ENCODE measurements around the gene CASTOR2. TPM values are rescaled to one million over a fixed set of nuclear protein-coding genes. Genes with fewer than 3 reads are reported as not detected.

CASTOR2 gene
- total and polyA plus RNA-seq, 7 donors, result 2.9 to 255 (median 131) TPM

DNA sequence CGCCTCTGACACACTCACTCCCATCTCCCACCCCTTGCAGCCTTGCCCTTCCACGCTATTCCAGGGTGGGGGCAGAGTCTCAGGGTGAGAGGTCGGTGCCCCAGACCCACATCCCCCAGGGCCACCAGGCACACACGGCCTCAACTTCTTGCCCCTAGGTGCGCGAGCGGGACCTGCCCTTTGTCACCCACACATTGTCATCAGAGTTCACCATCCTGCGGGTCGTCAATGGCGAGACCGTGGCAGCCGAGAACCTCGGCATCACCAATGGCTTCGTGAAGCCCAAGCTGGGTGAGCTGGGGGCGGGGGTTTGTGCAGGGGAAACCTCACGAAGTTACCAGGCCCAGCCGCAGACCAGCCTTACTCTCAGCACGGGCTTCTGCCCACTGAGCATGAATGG is 53.3 kb downstream of the CASTOR2 start:
- Histone ChIP-seq H3K9me3 (no peaks in the 10 kb centered on the region), H3K27ac (no peak overlapping the region), H3K4me1 (no peaks in the 10 kb centered on the region), H3K4me3 (no peak overlapping the region), H3K36me3 (ENCODE audit: insufficient read depth in 1 of 2, low read depth in 1 of 2) (peaks cover 0 to 81% of the 10 kb centered on the region in 2 donors), H3K27me3 (ENCODE audit: insufficient read depth in 3 of 3, low read length in 2 of 3) (no peaks in the 10 kb centered on the region)
- TF ChIP-seq, protein P1, sequence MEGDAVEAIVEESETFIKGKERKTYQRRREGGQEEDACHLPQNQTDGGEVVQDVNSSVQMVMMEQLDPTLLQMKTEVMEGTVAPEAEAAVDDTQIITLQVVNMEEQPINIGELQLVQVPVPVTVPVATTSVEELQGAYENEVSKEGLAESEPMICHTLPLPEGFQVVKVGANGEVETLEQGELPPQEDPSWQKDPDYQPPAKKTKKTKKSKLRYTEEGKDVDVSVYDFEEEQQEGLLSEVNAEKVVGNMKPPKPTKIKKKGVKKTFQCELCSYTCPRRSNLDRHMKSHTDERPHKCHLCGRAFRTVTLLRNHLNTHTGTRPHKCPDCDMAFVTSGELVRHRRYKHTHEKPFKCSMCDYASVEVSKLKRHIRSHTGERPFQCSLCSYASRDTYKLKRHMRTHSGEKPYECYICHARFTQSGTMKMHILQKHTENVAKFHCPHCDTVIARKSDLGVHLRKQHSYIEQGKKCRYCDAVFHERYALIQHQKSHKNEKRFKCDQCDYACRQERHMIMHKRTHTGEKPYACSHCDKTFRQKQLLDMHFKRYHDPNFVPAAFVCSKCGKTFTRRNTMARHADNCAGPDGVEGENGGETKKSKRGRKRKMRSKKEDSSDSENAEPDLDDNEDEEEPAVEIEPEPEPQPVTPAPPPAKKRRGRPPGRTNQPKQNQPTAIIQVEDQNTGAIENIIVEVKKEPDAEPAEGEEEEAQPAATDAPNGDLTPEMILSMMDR (IDR thresholded peaks at IDR 0.05), result no peak
- intact Hi-C loops (cut with DNase I), result no loop called here
- no peak for DNase-seq
- WGBS, 3 donors, result 91 to 93% (median 92%) methylated on average over 18 of the region's 18 CpGs
- ATAC-seq, result no peak

DNA sequence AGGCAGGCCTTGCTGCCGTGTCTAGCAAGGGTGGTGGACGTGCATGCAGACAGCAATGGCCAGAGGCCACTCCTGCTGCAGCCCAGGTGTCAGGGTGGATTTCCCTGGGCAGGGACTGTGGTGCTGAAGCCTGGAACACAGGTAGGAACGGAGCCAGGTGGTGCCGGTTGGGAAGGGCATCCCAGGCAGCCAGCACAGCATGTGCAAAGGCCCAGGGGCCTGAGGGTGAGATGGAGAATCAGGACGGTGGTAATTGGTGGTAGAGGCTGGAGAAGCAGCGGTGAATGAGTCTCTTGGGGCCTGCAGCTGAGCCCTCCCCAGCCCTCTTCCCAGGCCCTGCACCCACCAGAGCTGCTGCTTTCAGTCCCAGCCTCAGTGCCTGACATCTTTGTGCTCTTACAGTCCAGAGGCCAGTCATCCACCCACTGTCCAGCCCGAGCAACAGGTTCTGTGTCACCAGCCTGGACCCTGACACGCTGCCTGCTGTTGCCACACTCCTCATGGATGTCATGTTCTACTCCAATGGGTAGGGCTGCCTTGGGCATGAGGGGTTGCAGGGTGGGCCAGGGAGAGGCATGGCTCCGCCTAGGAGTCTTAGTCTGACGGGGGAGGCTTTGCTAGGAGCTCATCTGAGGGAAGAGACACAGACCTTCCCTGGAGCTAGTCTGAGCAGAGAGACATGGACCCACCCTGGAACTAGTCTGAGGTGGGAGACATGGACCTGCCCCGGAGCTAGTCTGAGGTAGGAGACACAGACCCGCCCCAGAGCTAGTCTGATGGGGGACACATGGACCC is 54.3 kb downstream of the CASTOR2 start:
- no peaks in the 10 kb centered on the region for H3K4me1 ChIP-seq
- no peak for DNase-seq
- H3K36me3 ChIP-seq (ENCODE audit: insufficient read depth in 1 of 2, low read depth in 1 of 2), result peaks cover 0 to 88% of the 10 kb centered on the region in 2 donors
- no peak overlapping the region for H3K4me3 ChIP-seq
- no peak for ATAC-seq
- TF ChIP-seq, protein P1 (IDR thresholded peaks at IDR 0.05), result no peak
- no peak overlapping the region for H3K27ac ChIP-seq
- H3K27me3 ChIP-seq (ENCODE audit: insufficient read depth in 3 of 3, low read length in 2 of 3), result no peaks in the 10 kb centered on the region
- 87 to 94% (median 90%) methylated on average over 11 to 12 of the region's 12 CpGs for WGBS, 3 donors
- H3K9me3 ChIP-seq, result no peaks in the 10 kb centered on the region
- intact Hi-C loops (cut with DNase I), result no loop called here

DNA sequence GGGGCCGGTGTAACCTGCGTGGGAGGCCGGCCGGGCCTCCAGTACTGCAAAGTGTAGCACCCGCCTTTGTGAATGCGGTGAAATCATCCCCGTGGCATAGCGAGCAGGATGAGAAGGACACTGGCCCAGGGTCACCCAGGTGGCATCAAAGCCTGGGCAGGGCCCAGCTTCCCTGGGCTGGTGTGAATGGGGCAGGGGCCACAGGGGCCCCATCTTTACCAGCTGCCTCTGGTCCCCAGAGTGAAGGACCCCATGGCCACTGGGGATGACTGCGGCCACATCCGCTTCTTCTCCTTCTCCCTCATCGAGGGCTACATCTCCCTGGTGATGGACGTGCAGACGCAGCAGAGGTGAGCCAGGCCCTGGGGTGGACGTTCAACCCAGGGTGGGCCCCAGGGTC is 55.3 kb downstream of the CASTOR2 start:
- WGBS, 3 donors, result 94 to 99% (median 98%) methylated on average over 12 to 14 of the region's 14 CpGs
- TF ChIP-seq, protein P1 (IDR thresholded peaks at IDR 0.05), result no peak
- H3K36me3 ChIP-seq (ENCODE audit: insufficient read depth in 1 of 2, low read depth in 1 of 2), result peaks cover 0 to 94% of the 10 kb centered on the region in 2 donors
- H3K4me3 ChIP-seq, result no peak overlapping the region
- H3K9me3 ChIP-seq, result no peaks in the 10 kb centered on the region
- ATAC-seq (no peak), DNase-seq (no peak)
- intact Hi-C loops (cut with DNase I), result no loop called here
- no peaks in the 10 kb centered on the region for H3K4me1 ChIP-seq
- H3K27me3 ChIP-seq (ENCODE audit: insufficient read depth in 3 of 3, low read length in 2 of 3), result no peaks in the 10 kb centered on the region
- H3K27ac ChIP-seq, result no peak overlapping the region

DNA sequence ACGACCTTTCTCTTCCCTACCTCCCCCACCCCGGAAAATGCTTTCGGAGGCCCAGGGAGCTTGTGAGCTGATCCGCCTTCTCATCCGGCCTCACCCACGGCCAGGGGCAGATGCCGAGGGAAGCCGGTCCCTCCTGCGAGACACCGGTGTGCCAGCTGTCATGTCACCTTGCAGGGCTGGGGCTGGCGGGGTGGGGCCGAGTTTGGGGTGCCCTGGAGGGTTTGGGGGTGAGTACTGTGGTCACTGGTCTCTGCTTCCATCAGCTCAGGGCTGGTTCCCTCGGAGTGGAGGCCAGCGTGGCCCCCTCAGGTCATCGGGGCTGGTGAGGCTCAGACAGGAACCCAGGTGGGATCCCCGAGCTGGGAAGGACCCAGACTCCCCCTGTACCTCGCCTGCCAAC is 60.4 kb downstream of the CASTOR2 start:
- no peaks in the 10 kb centered on the region for H3K27me3 ChIP-seq (ENCODE audit: insufficient read depth in 3 of 3, low read length in 2 of 3)
- no peak for DNase-seq
- intact Hi-C loops (cut with DNase I), result no loop called here
- H3K27ac ChIP-seq, result no peak overlapping the region
- 87 to 91% (median 89%) methylated on average over 16 to 17 of the region's 17 CpGs for WGBS, 3 donors
- TF ChIP-seq, protein P1 (IDR thresholded peaks at IDR 0.05), result no peak
- peak in 1 of 4 donors; percentile 5 for ATAC-seq
- H3K9me3 ChIP-seq, result no peaks in the 10 kb centered on the region
- peaks cover 0 to 89% of the 10 kb centered on the region in 2 donors for H3K36me3 ChIP-seq (ENCODE audit: insufficient read depth in 1 of 2, low read depth in 1 of 2)
- no peak overlapping the region for H3K4me3 ChIP-seq
- H3K4me1 ChIP-seq, result no peaks in the 10 kb centered on the region

Data from psoas muscle (tissue), 8 donors.